Fibroblast of skin of right biceps (primary cell): ENCODE data around the gene CTIF.
A peak's percentile ranks its signal among the peaks of the same experiment; 100 is the strongest.

Experiments
- DNase-seq: peaks from one replicate; pipeline ENCODE4 v3.0.0-alpha.2; 2013

CTIF gene

DNA sequence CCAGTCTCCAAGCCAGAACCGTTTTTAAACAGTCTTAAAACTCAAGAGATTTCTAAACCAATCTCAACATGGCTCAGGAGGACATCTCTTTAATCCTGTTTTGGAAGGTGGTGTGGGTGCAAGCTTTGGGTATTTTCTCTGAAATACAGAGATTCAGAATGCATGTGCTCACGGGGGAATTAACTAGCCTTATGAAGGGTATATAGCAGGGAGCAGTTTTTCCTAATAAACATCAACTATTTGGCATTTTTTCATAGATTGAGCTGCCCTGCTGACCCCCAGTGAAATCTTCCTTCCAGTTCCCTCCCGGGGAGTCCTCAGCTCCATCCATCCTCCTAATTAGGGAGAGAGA, 289.3 kb downstream of the CTIF start:
- no peak for DNase-seq

GRCh38 chr18:48828691-48829442, 290.0 kb downstream of the CTIF start:
- DNase-seq = no peak

GRCh38 chr18:48829443-48830149, 290.8 kb downstream of the CTIF start:
- no peak for DNase-seq

DNA sequence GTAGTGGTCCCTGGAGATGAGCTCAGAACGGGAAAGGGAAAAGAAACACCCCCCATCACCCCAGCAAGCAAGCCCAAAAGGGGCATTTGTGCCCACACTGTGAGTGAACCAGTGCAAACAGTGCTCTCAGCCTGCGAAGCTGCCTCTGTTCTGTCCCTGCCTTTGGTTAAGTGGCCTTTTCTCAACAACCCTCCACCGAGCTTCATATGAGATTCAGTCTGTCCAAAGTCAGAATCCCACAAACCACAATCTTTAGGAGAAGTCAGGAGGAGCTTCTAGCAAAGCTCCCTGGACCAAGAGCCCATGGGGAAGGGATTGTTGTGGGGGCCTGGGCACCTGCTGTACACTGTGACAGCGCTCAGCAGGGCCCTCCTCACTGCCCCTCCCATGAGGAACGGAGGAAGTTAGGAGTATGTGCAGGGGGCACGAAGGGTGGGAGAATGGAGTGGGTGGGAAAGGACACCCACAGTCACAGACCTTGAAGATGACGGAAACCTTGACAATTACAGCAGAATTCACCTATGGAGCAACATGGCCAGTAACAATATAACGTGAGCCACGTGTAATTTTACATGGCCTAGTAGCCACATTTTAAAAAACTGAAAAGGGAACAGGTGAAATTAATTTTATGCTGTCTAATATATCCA, 292.4 kb downstream of the CTIF start:
- DNase-seq = no peak

- no peak for DNase-seq
Measured at GRCh38 chr18:48831802-48832201, 293.0 kb downstream of the CTIF start.

GRCh38 chr18:48832938-48833700, 294.3 kb downstream of the CTIF start:
- peak; percentile 84 for DNase-seq

- DNase-seq = peak; percentile 55
Measured at GRCh38 chr18:48833701-48834412, 295.0 kb downstream of the CTIF start.

- peak; percentile 93 for DNase-seq
Measured at GRCh38 chr18:48834413-48835031, 295.7 kb downstream of the CTIF start.

DNA sequence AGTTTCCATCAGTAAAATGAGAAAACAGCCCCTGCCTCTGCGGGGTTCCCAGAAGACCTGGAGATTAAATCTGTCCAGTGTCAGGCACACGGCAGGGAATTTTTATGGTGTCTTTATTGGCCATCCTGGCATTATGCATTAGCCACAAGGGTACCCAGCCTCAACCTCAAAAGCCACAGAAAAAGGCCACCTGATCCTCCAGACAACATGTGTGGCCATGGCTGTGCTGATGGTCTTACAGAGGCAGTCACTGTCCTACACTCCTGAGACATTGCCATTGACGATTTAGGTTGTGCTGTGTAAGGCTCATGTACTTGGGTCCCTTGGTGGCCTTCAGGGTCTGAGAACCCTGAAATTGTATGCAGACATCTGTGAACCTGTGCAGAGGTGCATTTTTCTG, 296.3 kb downstream of the CTIF start:
- no peak for DNase-seq

GRCh38 chr18:48835745-48836170, 296.9 kb downstream of the CTIF start:
- no peak for DNase-seq

DNA sequence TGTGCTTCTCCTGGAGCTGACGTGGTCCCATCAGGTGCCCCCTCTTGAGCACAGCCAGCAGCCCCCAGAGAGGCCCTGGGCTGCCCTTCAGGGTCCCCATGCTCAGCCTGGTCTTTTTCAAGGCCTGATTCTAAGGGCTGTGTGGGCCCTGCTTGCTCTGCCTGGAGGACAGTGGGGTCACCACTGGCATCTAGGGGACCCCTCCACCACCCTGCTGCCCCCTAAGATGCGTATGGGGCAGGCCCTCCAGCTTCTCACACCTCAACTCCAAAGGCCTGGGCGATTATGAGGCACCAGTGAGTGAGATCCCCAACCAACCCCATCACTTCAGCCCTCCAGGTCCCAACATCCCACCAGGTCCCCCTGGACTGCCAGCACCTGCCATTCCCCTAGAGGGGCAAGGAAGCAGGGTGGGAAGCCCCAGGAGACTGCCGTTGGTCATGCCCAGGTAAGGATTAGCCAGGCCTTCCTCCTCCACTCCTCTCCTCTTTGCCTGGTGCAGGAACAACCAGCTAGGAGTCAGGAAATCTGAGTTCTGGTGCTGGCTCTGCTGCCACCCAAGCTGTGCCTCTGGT, 297.5 kb downstream of the CTIF start:
- no peak for DNase-seq

DNA sequence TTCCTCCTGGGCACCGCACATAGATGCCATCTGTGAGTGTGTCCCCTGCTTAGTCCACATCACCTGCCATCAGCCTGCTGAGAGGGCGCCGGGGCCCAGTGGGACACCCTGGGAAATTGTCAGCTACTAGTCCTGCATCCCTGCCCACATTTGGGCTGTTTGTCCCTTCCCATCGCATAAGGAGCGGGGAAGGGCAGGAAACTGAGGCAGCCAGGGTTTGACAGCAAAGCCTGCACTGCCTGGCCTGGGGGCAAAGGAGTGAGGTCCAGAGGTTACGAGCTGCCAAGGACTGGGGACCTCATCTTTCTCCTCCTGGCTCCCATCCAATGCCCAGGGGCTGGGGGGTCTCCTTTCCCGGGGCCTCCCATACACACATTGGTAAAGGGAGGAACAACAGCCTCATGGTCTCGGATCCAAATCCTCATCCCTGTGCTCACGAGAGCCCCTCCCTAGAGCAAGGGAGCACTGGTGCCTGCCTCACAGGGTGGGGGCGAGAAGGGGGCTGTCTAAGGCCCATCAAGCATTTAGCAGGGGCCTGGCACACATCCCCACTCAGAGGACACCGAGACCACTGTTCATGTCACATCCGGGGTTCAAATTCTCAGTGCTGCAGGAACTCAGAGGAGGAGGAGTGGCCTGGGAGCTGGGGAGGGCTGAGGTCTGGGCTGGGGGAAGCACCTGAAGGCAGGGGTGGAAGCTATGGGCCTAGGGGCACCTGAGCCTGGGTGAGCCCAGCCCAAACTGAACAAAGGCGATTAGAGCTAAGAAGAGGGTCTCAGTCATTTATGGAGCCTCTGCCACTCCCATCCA, 298.2 kb downstream of the CTIF start:
- DNase-seq = no peak

DNA sequence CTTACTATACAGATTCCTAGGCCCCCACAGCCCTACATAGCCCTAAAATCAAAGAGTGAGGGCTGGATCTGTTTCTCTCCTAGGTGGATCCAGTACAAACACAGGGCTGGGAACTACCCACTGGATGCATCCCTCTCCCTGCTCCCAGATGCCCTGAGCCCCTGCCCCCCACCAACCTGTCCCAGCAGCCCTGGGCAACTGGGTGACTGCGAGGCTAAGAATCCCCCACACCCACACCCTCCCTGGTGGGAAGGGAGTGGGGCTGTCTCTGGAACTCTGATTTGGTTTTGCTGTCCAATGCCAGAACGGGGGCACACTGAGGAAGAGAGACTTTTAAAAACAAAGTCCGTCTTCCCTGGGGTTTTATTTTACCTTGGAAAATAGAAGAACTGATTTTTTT, 298.8 kb downstream of the CTIF start:
- no peak for DNase-seq

DNA sequence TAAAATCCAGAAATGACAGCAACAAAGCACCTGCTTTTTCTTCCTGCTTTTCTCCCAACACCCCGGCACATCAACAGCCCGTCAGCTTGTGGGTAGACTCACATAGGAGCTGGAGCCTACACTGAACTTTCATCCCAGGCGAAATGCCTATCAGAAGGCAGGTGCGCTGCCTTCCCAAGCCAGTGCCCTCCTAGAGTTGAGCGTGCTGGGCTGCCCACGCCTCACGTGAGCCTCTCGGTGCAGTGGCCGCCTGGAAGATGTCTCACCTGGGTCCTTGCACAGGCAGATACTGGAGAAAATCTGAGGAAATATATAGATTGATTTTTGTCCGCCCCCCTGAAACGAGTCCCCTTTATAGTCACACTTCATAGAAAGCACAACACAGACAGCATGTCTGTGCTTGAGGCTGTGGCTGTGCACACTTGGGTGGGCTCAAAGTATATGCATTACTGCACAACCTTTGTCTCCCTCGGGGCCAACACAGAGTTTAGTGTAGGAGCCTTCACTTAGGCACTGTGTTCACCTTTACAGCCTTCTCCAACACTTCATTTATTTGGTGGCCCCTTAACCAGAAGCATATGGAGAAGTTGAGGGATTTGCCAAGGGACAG, 299.4 kb downstream of the CTIF start:
- DNase-seq = no peak

DNA sequence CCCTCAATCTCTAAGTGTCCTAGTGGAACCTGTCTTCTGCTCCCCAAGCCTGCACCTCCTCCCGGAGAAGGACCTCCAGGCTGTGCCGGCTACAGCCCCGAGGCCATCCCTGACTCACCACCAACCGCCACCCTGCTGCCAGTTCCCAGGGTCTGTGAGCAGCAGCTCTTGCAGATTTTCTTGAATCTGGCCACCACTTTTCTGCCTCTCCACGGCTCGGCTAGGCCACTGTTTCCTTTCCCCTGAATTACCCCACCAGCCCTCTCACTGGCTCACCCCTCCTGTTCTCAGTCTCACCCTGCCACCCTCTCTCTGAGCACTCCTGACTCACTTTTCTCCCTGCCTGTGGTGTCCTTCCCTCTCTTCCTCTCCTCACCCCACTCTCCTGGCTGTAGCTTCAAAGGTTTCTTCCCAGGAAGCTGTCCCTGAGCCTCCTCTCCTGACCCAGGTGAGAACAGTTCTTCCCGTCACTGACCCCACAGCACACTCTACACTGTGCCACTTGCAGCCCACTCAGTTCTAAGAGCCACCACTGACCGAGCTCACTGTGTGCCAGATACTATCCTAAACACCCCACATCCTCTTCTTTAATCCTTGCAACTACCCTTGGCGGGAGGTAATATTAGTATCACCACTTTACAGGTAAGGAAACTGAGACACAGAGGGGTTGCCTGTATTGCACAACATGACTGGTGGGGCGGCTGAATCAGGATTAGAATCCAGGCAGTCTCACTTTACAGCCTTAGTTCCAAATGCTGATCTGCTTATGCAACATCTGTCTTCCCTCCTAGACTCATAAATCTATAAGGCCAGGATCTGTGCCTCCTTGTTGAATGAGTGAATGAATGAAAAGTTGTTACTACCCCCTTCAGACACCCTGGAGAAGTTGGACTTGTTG, 300.3 kb downstream of the CTIF start:
- DNase-seq = peak; percentile 80

DNA sequence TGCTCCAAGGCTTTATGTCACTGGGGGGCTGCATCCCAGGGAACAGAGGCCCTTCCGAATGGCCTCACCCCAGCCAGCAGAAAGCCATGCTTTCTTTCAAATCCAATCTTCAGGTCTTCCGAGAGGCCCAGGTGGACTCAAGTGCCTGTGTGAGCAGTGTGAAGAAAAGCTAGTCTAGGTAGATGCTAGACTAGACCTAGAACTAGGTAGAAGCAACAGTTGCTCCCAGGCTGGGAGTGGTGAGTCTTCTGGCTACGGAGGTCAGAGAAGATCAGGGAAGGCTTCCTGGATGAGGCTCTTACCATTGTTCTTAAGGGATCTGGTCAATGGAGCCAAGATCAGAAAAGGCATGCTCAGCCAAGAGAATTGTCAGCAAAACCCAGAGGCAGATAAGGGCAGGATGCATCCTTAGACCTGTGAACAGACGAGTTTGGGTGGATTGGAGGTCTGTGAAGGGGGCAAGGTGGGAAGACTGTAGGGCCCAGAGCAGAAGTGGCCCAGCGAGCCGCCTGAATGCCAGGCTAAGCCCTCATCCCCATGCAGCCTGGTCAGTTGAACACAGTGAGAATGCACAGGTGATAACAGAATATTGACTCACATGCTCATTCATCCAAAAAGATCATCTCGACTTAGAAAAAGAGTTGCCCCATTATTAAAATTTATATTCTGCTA, 301.1 kb downstream of the CTIF start:
- no peak for DNase-seq

GRCh38 chr18:48840491-48840877, 301.7 kb downstream of the CTIF start:
- no peak for DNase-seq

DNA sequence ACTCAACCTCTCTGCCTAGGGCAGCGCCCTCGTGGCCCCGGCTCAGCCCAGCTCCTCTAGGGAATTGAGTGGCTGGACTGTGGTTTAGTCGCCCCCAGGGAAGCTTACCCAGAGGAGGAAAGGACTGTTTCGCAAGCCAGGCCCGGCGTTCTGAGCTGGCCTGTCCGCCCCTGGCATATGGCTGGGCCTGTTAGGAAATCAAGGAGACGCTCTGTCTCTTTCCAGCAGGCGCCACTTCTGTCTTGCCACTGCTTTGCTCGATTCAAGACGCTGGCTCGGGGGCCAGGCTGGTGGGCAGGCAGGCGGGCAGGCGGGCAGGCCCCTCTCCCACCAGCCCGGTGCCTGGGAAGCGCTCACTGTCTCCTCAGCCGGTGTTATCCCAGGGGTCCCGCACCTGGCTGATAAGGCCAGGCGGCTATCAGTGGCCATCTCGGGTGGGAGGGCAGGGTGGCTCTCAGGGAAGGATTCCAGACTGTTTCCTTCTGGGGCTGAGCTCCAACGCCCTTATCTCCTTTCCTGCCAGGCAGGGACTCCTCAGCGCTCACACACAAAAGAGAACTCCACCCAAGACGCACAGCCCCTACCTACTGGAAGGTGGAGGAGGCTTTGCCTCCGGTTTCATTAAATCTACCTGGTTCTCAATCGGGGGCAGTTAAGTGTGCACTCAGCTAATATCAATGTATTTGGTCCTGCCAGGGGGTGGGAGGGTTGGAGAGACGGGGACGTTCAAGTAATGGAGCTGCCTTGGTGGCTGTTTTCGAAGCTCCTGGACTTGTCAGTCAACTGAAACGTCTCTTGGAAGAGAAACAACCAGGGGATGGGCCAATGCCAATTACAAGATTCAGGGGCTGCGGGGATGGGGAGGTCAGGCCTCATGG, 302.8 kb downstream of the CTIF start:
- peak; percentile 35 for DNase-seq
